ENCODE measurements around the gene NUPR2. TPM values are rescaled to one million over a fixed set of nuclear protein-coding genes. Genes with fewer than 3 reads are reported as not detected.
"Not testable (repeated sequence)": the region's sequence is repeated elsewhere in the genome, so short reads cannot be mapped to it uniquely, and the experiment has no call there.

Gene NUPR2
- total RNA-seq, 1 donor from 2014 or later: not detected

GRCh38 chr7:56121440-56121839, 5.2 kb upstream of the NUPR2 start:
- no peak for DNase-seq
- H3K27ac ChIP-seq (replicated peaks): no peak overlapping the region
- H3K4me3 ChIP-seq: no peak overlapping the region
- TF ChIP-seq CTCF (IDR thresholded peaks at IDR 0.05; ENCODE audit: borderline replicate concordance): no peak
- peaks cover 21% of the 10 kb centered on the region for H3K27me3 ChIP-seq (ENCODE audit: low read depth)
- no peaks in the 10 kb centered on the region for H3K36me3 ChIP-seq
- intact Hi-C loops (cut with micrococcal nuclease): no loop called here
- no peaks in the 10 kb centered on the region for H3K4me1 ChIP-seq
- H3K9me3 ChIP-seq (replicated peaks): no peaks in the 10 kb centered on the region

- H3K9me3 ChIP-seq (replicated peaks); H3K4me1 ChIP-seq; H3K36me3 ChIP-seq; H3K4me3 ChIP-seq; H3K27ac ChIP-seq (replicated peaks); intact Hi-C loops (cut with micrococcal nuclease); DNase-seq: not testable (repeated sequence)
- peaks cover 42% of the 10 kb centered on the region for H3K27me3 ChIP-seq (ENCODE audit: low read depth)
Measured at GRCh38 chr7:56112244-56112643, 4.0 kb downstream of the NUPR2 start.

GRCh38 chr7:56110611-56111010, 5.6 kb downstream of the NUPR2 start:
- Histone ChIP-seq H3K27ac (replicated peaks) (no peak overlapping the region), H3K4me1 (peaks cover 11% of the 10 kb centered on the region), H3K27me3 (ENCODE audit: low read depth) (peaks cover 26% of the 10 kb centered on the region), H3K9me3 (replicated peaks) (no peaks in the 10 kb centered on the region), H3K4me3 (no peak overlapping the region), H3K36me3 (no peaks in the 10 kb centered on the region)
- TF ChIP-seq CTCF (IDR thresholded peaks at IDR 0.05; ENCODE audit: borderline replicate concordance): no peak
- intact Hi-C loops (cut with micrococcal nuclease): no loop called here
- no peak for DNase-seq

- no peak overlapping the region for H3K27ac ChIP-seq (replicated peaks)
- H3K4me3 ChIP-seq: no peak overlapping the region
- intact Hi-C loops (cut with micrococcal nuclease): no loop called here
- peaks cover 16% of the 10 kb centered on the region for H3K36me3 ChIP-seq
- no peak for DNase-seq
- TF ChIP-seq CTCF (IDR thresholded peaks at IDR 0.05; ENCODE audit: borderline replicate concordance): no peak
- no peaks in the 10 kb centered on the region for H3K9me3 ChIP-seq (replicated peaks)
- peaks cover 3% of the 10 kb centered on the region for H3K27me3 ChIP-seq (ENCODE audit: low read depth)
- H3K4me1 ChIP-seq: peaks cover 38% of the 10 kb centered on the region
Measured at GRCh38 chr7:56107954-56108258, 8.3 kb downstream of the NUPR2 start.

GRCh38 chr7:56106108-56107073, 9.8 kb downstream of the NUPR2 start, which contains the start of gene CHCHD2:
Gene CHCHD2 (minus strand): TSS chr7:56106476. CDS start chr7:56106413, 63 bp downstream.
- no peak for TF ChIP-seq CTCF (IDR thresholded peaks at IDR 0.05; ENCODE audit: borderline replicate concordance)
- intact Hi-C loops (cut with micrococcal nuclease): no loop called here
- H3K27me3 ChIP-seq (ENCODE audit: low read depth): no peaks in the 10 kb centered on the region

GRCh38 chr7:56105508-56105907, 10.7 kb downstream of the NUPR2 start:
- H3K9me3 ChIP-seq (replicated peaks): no peaks in the 10 kb centered on the region
- no peak for DNase-seq

More at GRCh38 chr7:56106108-56107073, 9.8 kb downstream of the NUPR2 start, which contains the start of gene CHCHD2:
- DNase-seq: peak; percentile 96
- Histone ChIP-seq H3K27ac (replicated peaks) (peak within 1 kb of the TSS; percentile 91), H3K4me3 (peak within 1 kb of the TSS; percentile 84), H3K9me3 (replicated peaks) (no peaks in the 10 kb centered on the region), H3K36me3 (peaks cover 32% of the 10 kb centered on the region), H3K4me1 (peaks cover 45% of the 10 kb centered on the region)

GRCh38 chr7:56104138-56104537, 12.1 kb downstream of the NUPR2 start:
- H3K27ac ChIP-seq (replicated peaks); intact Hi-C loops (cut with micrococcal nuclease); DNase-seq; H3K27me3 ChIP-seq (ENCODE audit: low read depth); H3K4me3 ChIP-seq; H3K9me3 ChIP-seq (replicated peaks): not testable (repeated sequence)
- Histone ChIP-seq H3K36me3 (peaks cover 54% of the 10 kb centered on the region), H3K4me1 (peaks cover 45% of the 10 kb centered on the region)

More at GRCh38 chr7:56105508-56105907, 10.7 kb downstream of the NUPR2 start:
- H3K36me3 ChIP-seq: peaks cover 40% of the 10 kb centered on the region
- peak overlapping the region; percentile 91 for H3K27ac ChIP-seq (replicated peaks)
- H3K27me3 ChIP-seq (ENCODE audit: low read depth): no peaks in the 10 kb centered on the region
- H3K4me1 ChIP-seq: peaks cover 45% of the 10 kb centered on the region
- peak overlapping the region; percentile 84 for H3K4me3 ChIP-seq
- TF ChIP-seq CTCF (IDR thresholded peaks at IDR 0.05; ENCODE audit: borderline replicate concordance): no peak
- intact Hi-C loops (cut with micrococcal nuclease): no loop called here

All from left ventricle myocardium inferior (tissue), 1 donor.